ENCODE measurements around the gene C1orf94. TPM values are rescaled to one million over a fixed set of nuclear protein-coding genes. Genes with fewer than 3 reads are reported as not detected.

C1orf94 gene
- total RNA-seq, 4 donors from 2014 or later: not detected

DNA sequence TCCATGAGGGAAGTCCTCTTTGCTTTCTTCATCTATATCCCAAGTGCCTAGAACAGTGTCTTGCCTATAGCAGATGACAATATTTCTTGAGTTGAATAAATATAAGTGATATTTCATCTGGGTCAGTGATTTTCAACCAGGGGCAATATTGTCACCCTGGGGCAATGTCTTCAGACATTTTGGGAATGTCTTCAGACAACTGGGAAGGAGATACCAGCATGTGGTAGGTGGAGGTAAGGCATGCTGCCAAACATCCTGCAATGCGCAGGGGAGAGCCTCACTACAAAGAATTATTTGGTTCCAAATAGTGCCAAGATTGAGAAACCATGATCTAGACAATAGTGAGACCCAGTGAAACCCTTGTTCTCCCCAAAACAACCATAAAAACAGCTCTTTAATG lies 54.7 kb downstream of the C1orf94 start:
- H3K9me3 ChIP-seq: peaks cover 0 to 7% (median 0%) of the 10 kb centered on the region in 3 donors
- TF ChIP-seq POLR2AphosphoS5 (IDR thresholded peaks at IDR 0.05) (no peak), POLR2A (IDR thresholded peaks at IDR 0.05) (no peak), EP300 (IDR thresholded peaks at IDR 0.05) (no peak), CTCF (IDR thresholded peaks at IDR 0.05) (no peak)
- no peak overlapping the region for H3K27ac ChIP-seq
- ATAC-seq: no peak
- peaks cover 27% of the 10 kb centered on the region for H3K27me3 ChIP-seq
- no peaks in the 10 kb centered on the region for H3K4me1 ChIP-seq
- H3K36me3 ChIP-seq: no peaks in the 10 kb centered on the region
- H3K4me3 ChIP-seq: no peak overlapping the region
- WGBS, 2 donors (ENCODE audit: low coverage in 1 of 2): 90 to 100% methylated on average over 1 of the region's 1 CpG

- Histone ChIP-seq H3K27ac (no peak overlapping the region), H3K4me3 (no peak overlapping the region), H3K27me3 (peaks cover 28% of the 10 kb centered on the region), H3K4me1 (no peaks in the 10 kb centered on the region), H3K36me3 (no peaks in the 10 kb centered on the region), H3K9me3 (no peaks in the 10 kb centered on the region)
- 60 to 84% methylated on average over 1 to 2 of the region's 2 CpGs for WGBS, 2 donors (ENCODE audit: low coverage in 1 of 2)
- ATAC-seq: no peak
- TF ChIP-seq CTCF (IDR thresholded peaks at IDR 0.05): no peak
- TF ChIP-seq POLR2A (IDR thresholded peaks at IDR 0.05): no peak
- TF ChIP-seq POLR2AphosphoS5 (IDR thresholded peaks at IDR 0.05): no peak
- no peak for TF ChIP-seq EP300 (IDR thresholded peaks at IDR 0.05)
These were observed 58.9 kb downstream of the C1orf94 start for GRCh38 chr1:34235594-34235993.

GRCh38 chr1:34236089-34236488 lies 59.4 kb downstream of the C1orf94 start:
- Histone ChIP-seq H3K36me3 (no peaks in the 10 kb centered on the region), H3K9me3 (no peaks in the 10 kb centered on the region), H3K27ac (no peak overlapping the region), H3K4me1 (no peaks in the 10 kb centered on the region), H3K4me3 (no peak overlapping the region), H3K27me3 (peaks cover 29% of the 10 kb centered on the region)
- TF ChIP-seq EP300 (IDR thresholded peaks at IDR 0.05): no peak
- no peak for TF ChIP-seq POLR2AphosphoS5 (IDR thresholded peaks at IDR 0.05)
- TF ChIP-seq CTCF (IDR thresholded peaks at IDR 0.05): no peak
- no peak for TF ChIP-seq POLR2A (IDR thresholded peaks at IDR 0.05)
- 57 to 65% methylated on average over 3 to 6 of the region's 6 CpGs for WGBS, 2 donors (ENCODE audit: low coverage in 1 of 2)
- ATAC-seq: no peak

DNA sequence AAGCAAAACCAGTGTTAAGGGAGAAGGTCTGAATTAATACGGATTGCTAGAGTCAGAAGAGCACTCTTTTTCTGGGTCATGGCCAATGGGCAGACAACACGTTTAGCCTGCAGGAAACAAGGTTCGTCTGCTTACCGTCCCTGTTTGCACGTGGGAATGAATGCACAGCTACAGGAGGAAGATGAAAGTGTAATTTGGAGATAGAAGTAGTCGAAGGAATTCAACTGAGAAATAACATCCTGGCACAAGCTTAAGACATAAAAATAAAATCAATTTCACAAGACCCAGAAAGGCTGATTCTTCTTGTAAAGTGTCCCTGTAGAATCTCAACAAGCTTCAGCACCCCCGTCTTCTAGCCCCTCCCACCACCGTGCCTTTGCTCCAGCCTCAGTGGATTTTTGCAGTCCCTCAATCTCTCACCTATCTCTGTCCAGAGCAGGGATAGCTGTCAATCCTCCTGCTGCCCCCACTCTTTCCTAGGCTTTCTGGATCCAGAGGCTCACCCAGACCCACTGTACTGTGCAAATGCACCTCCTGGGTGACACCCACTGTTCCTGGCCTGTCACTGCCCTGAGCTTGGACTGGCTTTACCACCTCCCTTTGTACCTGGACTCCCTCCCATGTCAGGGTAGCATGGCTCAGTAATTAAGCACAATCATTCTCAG lies 60.6 kb downstream of the C1orf94 start:
- TF ChIP-seq CTCF (IDR thresholded peaks at IDR 0.05) (no peak), POLR2A (IDR thresholded peaks at IDR 0.05) (no peak), POLR2AphosphoS5 (IDR thresholded peaks at IDR 0.05) (no peak), EP300 (IDR thresholded peaks at IDR 0.05) (no peak)
- no peak for ATAC-seq
- WGBS, 2 donors (ENCODE audit: low coverage in 1 of 2): 44 to 48% methylated on average over 8 of the region's 8 CpGs

DNA sequence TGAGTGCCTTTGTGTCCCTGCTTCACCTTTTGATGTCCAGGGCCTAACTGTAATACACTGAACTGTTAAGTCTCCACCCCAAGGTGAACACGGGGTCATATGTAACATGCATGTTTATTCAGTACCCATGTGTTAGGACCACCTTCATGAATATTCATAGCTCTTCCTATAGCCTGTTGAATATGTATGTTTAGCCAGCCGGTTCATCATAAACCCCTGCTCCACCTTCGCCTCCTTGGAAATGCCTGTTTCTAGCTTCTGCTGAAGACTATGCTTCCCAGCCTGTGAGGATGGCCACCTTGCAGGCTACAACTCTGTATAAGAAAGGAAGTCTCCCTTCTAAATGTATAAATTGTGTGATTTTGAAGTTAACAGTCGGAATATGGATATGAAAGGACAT lies 69.3 kb downstream of the C1orf94 start:
- TF ChIP-seq EP300 (IDR thresholded peaks at IDR 0.05) (no peak), POLR2AphosphoS5 (IDR thresholded peaks at IDR 0.05) (no peak), CTCF (IDR thresholded peaks at IDR 0.05) (no peak), POLR2A (IDR thresholded peaks at IDR 0.05) (no peak)
- WGBS, 2 donors (ENCODE audit: low coverage in 1 of 2): 57 to 67% methylated on average over 1 to 3 of the region's 4 CpGs
- Histone ChIP-seq H3K9me3 (peaks cover 0 to 8% (median 0%) of the 10 kb centered on the region in 3 donors), H3K27me3 (peaks cover 58% of the 10 kb centered on the region), H3K4me3 (no peak overlapping the region), H3K27ac (no peak overlapping the region), H3K36me3 (no peaks in the 10 kb centered on the region), H3K4me1 (no peaks in the 10 kb centered on the region)
- ATAC-seq: no peak

More for the DNA sequence above, 60.6 kb downstream of the C1orf94 start:
- Histone ChIP-seq H3K27ac (no peak overlapping the region), H3K4me1 (no peaks in the 10 kb centered on the region), H3K36me3 (no peaks in the 10 kb centered on the region), H3K9me3 (peaks cover 0 to 5% (median 0%) of the 10 kb centered on the region in 3 donors), H3K4me3 (no peak overlapping the region), H3K27me3 (peaks cover 25% of the 10 kb centered on the region)
